GM12891 (cell line): ENCODE data around the gene MAP4K4.

Source experiments
- DNase-seq: peaks from one replicate; pipeline ENCODE4 v3.0.0; 2011; ENCODE audit warnings: low spot score; ENCODE audit not compliant: insufficient read length
- FAIRE-seq: peaks from 2 replicates; lab custom pipeline; 2011; peaks lifted over from hg19 to GRCh38; lab: Jason Lieb, UNC
- PAX5 ChIP-seq: IDR thresholded peaks from 2 replicates; pipeline ENCODE4 v1.6.1; 2011; ENCODE audit warnings: low read length, moderate library complexity, mild to moderate bottlenecking; ENCODE audit not compliant: insufficient read depth, severe bottlenecking
- POLR2A ChIP-seq: IDR thresholded peaks from 2 replicates; pipeline ENCODE4 v1.6.1; 2011; ENCODE audit warnings: low read depth, low read length, control low read depth
- POLR2AphosphoS5 ChIP-seq: IDR thresholded peaks from 2 replicates; pipeline ENCODE4 v1.6.1; 2011; ENCODE audit warnings: low read depth, low read length, control low read depth
- POU2F2 ChIP-seq: IDR thresholded peaks from 2 replicates; pipeline ENCODE4 v1.6.1; 2011; ENCODE audit warnings: low read depth, mild to moderate bottlenecking, control low read depth, low read length, moderate library complexity
- SPI1 ChIP-seq: IDR thresholded peaks from 2 replicates; pipeline ENCODE4 v1.6.1; 2011; ENCODE audit warnings: low read depth, low read length, control low read depth
- TAF1 ChIP-seq: IDR thresholded peaks from 2 replicates; pipeline ENCODE4 v1.6.1; 2011; ENCODE audit warnings: low read depth, low read length, control low read depth

MAP4K4 gene

DNA sequence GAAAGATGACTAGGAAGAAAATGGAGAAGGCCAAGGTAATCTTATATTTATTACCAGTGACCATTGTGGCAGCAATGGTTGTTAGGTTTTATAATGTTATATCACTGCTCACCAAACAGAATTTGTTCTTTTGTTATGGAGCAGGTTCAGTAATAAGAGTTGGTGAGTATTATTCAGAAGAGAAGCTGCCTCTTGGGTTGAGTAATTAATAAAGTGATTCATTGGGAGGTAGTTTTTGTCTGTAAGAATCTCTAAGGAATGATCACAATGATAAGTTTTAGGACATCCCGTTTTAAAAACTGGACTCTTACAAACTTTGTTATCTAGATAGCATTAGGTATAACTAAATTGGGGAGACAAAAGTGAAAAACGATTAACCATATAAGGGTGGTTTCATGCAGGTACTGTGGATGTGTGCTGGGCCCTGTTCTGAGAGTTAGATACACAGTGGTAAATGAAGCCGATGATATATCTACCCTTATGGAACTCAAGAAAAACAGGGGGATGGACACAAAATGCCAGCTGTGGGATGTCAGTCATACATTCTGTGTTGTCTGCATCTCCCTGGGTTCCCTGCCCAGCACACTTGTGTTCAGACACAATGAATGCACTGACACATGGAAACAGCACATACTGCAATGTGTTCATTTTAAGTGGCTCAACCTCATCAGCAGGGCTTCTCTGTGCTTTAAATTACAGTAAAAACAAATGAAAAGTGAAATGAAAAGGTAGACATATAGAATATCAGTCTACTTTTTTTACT, 7.5 kb downstream of the MAP4K4 start:
- FAIRE-seq = no peak
- DNase-seq = no peak
- TF ChIP-seq PAX5 = no peak
- TF ChIP-seq POLR2AphosphoS5 = no peak
- TF ChIP-seq POLR2A = no peak
- TF ChIP-seq TAF1 = no peak
- TF ChIP-seq SPI1 = no peak
- no peak for TF ChIP-seq POU2F2

DNA sequence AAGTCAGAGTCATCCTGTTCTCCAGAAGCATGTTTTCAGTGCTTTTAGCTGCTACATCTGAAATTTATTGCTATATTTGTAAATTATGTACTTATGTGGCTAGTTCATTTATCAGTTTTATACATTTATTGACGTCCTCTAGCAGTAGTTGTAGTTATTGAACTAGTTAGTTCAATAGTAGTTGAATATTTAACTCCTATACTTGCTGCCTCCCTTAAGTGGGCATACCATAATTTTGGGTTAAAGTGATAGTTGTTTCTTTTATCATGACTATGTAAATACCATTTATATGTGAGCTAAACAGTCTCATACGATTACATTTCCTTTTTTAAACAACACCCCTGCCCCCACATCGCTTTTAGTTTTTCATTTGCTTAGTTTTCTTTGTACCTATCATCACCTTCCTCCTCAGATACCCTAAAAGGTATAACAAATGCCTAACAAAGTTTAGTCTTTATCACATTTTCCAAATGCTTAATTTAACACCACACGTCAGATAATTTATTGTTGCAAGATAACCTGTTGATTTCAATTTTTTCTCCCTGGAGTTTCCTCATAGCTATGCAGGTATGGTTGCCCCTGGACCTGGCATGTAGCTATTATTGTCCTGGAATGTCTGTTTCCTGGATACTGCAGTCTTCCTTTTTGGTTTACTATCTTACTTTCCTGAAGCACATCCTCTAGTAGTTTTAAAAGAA, 8.8 kb downstream of the MAP4K4 start:
- FAIRE-seq (no peak), DNase-seq (no peak)
- TF ChIP-seq SPI1 (no peak), TAF1 (no peak)

DNA sequence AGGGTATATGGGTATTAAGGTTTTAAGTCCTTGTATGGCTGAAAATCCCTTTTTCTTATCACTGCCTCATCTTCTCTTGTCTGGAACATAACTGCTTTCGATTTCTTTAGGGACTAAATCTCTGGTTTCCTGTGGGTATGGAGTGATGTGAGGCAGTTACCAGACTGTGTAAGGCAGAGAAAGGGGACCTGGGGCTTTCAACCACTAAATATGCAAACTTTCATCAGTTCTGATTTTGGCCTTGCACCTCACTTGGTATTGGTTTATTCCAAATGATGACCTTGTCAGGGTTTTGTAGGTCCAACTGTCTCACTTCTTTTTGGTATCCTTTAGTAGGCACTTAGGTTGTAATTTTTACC, 9.3 kb downstream of the MAP4K4 start:
- DNase-seq (no peak), FAIRE-seq (no peak)
- no peak for TF ChIP-seq POLR2A
- 0 out of 2 replicates have a peak, but pooled peaks have one; percentile 9 for TF ChIP-seq SPI1
- TF ChIP-seq POU2F2 = peak; percentile 92
- no peak for TF ChIP-seq POLR2AphosphoS5
- no peak for TF ChIP-seq TAF1
- TF ChIP-seq PAX5 = no peak

- TF ChIP-seq POLR2A = no peak
- no peak for TF ChIP-seq POU2F2
- no peak for TF ChIP-seq PAX5
- no peak for TF ChIP-seq POLR2AphosphoS5
- no peak for TF ChIP-seq TAF1
- TF ChIP-seq SPI1 = no peak
- no peak for DNase-seq
- no peak for FAIRE-seq
Observed at GRCh38 chr2:101710036-101710435, 12.5 kb downstream of the MAP4K4 start.

- TF ChIP-seq POLR2AphosphoS5 (no peak), POLR2A (no peak)
- FAIRE-seq (no peak), DNase-seq (no peak)
Observed at GRCh38 chr2:101710471-101711318, 13.2 kb downstream of the MAP4K4 start.

- FAIRE-seq (no peak), DNase-seq (no peak)
- TF ChIP-seq PAX5 (no peak), POLR2A (no peak), TAF1 (no peak), SPI1 (no peak), POU2F2 (no peak), POLR2AphosphoS5 (no peak)
Observed at GRCh38 chr2:101714118-101714517, 16.6 kb downstream of the MAP4K4 start.

DNA sequence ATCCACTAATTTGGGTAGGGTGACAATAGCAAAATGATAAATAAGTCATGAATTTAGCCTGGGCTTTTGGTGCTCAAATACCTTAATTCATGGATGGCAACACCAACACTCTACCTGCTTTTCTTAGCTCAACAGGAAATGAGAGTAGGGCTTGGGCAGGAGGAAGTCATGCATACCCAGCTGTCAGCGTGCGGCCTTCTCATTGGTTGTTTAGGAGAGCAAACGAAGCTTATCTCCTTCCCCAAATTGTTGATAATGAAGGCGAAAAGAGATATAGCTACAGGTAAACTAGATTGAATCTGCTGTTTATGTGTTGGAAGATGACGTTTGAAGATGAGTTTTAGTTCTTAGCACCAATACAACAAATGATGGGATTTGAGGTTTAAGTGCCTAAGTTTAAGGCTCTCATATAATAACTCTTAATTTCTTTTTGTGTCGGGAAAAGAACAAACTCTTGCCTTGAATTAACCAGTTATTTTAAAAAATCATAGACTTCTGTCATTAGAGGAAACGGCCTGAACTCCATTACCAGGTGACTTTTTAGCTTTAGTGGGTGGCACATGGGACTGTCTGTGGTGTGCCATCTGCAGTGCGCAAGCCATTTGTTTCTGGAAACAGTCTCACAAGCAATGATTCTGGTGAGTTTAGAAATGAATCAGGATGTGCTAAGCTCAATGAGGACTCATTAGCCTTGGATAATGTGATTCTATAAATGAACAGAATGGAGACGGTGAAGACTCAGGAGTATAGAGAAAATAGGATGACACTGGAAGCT, 19.8 kb downstream of the MAP4K4 start:
- FAIRE-seq (no peak), DNase-seq (no peak)
- TF ChIP-seq POU2F2 (peak; percentile 43; the same call in 1 of the 2 replicates), SPI1 (peak; percentile 46; the same call in 1 of the 2 replicates), POLR2AphosphoS5 (no peak), TAF1 (no peak)

DNA sequence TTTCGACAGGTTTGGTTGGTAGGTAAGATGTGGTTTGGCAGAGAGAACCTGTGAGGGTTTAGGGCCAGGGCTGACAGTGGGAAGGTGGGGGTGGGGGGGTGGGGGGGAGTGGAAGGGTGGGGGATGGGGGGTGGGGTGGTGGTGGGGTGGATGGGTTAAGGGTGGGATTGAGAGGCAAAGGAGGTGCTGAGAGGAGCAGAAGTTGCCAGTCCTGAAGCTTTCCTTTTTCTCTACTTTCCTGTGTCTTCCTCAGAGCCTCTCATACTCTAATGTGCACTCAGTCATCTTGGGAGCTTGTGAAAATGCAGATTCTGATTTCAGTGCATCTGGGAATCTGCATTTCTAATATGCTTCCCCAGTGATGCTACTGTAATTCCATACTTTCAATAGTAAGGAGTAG, 21.0 kb downstream of the MAP4K4 start:
- no peak for FAIRE-seq
- TF ChIP-seq POLR2A (no peak), POU2F2 (no peak), POLR2AphosphoS5 (no peak), SPI1 (no peak), TAF1 (no peak), PAX5 (no peak)
- no peak for DNase-seq

DNA sequence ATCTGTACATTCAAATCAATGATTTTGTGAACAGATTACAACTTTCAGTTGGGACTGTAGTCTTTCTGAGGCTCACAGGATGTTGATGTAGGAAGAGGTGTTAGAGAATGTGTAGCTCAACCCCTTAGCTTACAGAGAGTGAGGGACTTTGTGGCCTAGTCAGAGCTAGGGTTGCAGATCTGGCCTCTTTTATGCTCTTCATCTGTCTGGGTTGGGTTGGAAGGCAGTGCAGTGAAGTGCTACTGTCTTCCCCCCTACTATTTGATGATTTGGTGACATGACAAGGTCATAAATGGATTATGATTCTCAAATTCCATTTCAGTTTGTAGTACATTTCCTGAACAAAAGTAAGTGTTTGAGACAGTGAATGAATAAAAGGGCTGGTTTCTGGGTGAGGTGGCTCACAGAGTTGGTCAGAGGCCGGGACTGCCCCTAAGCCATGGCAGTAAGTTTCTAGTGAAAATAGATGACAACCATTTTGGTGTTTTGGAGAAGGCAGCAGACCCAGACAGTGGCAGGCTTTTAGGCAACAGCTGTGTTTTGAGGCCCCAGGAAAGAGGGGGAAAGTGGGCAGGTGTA, 21.6 kb downstream of the MAP4K4 start:
- no peak for DNase-seq
- no peak for FAIRE-seq
- TF ChIP-seq POLR2AphosphoS5 (no peak), POU2F2 (no peak), POLR2A (no peak), TAF1 (no peak), PAX5 (no peak), SPI1 (no peak)
